UCSD-AML1 (cell line): Measurements from ENCODE around the gene C19orf53.
"Not testable (repeated sequence)": the region's sequence is repeated elsewhere in the genome, so short reads cannot be mapped to it uniquely, and the experiment has no call there.

Experiments
- DNase-seq: peaks from one replicate; lab custom pipeline; 2025; ENCODE audit not compliant: unreplicated experiment; lab: John Stamatoyannopoulos, UW

C19orf53 gene

GRCh38 chr19:13774217-13775191 is at the start of gene C19orf53:
Gene C19orf53, plus strand, starts transcription at chr19:13774456. Its CDS starts 22 bp downstream, at chr19:13774478.
- DNase-seq: peak; percentile 88

DNA sequence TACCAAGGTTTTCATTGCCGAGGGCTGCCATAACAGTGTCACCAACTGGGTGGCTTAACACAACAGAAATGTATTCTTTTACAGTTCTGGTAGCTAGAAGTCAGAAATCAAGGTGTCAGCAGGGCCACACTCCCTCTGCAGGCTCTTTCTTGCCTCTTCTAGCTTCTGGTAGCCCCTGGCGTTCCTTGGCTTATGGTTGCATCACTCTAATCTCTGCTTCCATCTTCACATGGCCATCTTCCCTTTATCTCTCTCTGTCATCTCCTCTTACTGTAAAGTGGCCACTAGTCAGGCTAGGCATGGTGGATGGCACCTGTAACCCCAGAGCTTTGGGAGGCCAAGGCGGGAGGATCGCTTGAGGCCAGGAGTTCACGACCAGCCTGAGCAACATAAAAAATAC is 47.9 kb upstream of the C19orf53 start:
- DNase-seq: no peak

GRCh38 chr19:13727798-13728197 is 46.5 kb upstream of the C19orf53 start:
- no peak for DNase-seq

- no peak for DNase-seq
Observed at GRCh38 chr19:13729859-13730258, 44.4 kb upstream of the C19orf53 start.

- DNase-seq: peak; percentile 97
Observed at GRCh38 chr19:13731147-13731964, 42.9 kb upstream of the C19orf53 start.

DNA sequence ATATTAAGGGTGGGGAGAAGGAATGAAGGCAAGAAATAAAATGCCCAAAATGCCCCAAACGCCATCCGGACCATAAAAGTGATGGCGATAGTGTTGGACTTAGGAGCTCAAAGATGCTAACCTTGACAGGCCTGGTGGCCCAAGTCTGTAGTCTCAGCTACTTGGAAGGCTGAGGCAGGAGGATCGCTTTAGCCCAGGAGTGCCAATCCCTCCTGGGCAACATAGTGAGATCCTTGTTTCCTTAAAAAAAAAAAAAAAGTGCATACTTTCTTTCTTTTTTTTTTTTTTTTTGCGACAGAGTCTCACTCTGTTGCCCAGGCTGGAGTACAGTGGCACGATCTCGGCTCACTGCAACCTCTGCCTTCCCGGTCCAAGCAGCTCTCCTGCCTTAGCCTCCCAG is 41.9 kb upstream of the C19orf53 start:
- DNase-seq: no peak

DNA sequence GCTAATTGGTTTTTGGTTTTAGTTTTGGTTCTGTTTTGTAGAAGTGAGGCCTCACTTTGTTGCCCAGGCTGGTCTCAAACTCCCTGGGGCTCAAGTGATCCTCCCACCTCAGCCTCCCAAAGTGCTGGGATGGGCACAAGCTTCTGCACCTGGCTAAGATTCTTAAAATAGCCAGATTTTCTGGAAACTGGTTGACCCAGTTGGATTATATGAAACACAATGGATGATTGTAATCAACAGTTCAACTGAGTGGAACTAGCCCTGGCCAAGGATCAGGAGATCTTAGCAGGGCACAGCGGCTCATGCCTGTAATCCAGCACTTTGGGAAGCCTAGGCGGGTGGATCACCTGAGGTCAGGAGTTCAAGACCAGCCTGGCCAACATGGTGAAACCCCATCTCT is 39.5 kb upstream of the C19orf53 start:
- no peak for DNase-seq

- DNase-seq: no peak
Observed at GRCh38 chr19:13738073-13738472, 36.2 kb upstream of the C19orf53 start.

- no peak for DNase-seq
Observed at GRCh38 chr19:13741893-13742292, 32.4 kb upstream of the C19orf53 start.

GRCh38 chr19:13742756-13743155 is 31.5 kb upstream of the C19orf53 start:
- DNase-seq: no peak

DNA sequence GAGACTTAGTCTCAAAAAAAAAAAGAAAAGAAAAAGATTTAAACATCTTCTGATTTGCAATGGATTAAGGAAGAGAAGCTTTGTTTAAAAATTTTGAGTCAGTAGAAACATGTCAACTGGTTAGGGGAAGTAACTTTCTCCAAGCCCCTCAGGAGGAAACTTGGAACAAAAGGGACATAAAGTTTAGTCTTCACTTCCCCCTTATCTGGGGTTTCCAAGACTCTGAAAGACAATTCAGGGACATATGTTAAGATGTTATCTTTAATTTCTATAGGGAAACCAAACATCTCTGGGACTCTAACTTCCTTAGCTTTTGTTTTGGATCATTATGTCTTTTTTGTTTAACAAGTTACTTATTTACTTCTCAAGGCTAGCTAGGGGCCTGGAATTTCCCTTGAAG is 30.1 kb upstream of the C19orf53 start:
- no peak for DNase-seq

GRCh38 chr19:13747098-13747453 is 27.2 kb upstream of the C19orf53 start:
- no peak for DNase-seq

- DNase-seq: peak; percentile 23
Observed at GRCh38 chr19:13748169-13748828, 26.0 kb upstream of the C19orf53 start.

GRCh38 chr19:13751436-13751835 is 22.8 kb upstream of the C19orf53 start:
- no peak for DNase-seq

DNA sequence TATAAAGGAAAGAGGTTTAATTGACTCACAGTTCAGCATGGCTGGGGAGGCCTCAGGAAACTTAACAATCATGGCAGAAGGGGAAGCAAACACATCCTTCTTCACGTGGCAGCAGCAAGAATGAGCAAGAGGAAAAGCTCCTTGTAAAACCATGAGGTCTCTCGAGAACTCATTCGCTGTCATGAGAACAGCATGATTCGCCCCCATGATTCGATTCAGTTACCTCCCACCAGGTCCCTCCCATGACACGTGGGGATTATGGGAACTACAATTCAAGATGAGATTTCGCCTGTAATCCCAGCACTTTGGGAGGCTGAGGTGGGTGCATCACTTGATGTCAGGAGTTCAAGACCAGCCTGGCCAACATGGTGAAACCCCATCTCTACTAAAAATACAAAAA is 20.6 kb upstream of the C19orf53 start:
- not testable (repeated sequence) for DNase-seq

DNA sequence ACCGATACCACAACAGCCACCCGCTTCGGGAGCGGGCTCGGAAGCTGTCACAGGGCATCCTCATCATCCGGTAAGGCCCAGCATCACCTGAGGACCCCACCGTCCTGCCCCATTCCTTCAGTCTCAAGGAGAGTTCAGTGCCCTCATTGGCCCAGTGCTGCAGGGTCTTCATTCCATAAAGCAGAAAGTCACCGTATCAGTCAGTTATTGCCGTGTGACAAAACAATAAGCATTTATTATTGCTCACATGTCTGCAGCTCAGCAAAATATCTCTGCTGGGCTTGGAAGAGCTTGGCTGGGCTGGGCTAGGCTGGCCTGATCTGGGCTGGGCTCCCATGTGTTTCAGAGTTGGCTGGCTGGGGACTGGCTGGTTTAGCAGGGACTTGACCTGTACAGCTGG is 18.0 kb upstream of the C19orf53 start:
- DNase-seq: no peak

- DNase-seq: no peak
Observed at GRCh38 chr19:13757805-13758772, 16.2 kb upstream of the C19orf53 start.

GRCh38 chr19:13758795-13759194 is 15.5 kb upstream of the C19orf53 start:
- no peak for DNase-seq

GRCh38 chr19:13761423-13761822 is 12.8 kb upstream of the C19orf53 start:
- DNase-seq: no peak

DNA sequence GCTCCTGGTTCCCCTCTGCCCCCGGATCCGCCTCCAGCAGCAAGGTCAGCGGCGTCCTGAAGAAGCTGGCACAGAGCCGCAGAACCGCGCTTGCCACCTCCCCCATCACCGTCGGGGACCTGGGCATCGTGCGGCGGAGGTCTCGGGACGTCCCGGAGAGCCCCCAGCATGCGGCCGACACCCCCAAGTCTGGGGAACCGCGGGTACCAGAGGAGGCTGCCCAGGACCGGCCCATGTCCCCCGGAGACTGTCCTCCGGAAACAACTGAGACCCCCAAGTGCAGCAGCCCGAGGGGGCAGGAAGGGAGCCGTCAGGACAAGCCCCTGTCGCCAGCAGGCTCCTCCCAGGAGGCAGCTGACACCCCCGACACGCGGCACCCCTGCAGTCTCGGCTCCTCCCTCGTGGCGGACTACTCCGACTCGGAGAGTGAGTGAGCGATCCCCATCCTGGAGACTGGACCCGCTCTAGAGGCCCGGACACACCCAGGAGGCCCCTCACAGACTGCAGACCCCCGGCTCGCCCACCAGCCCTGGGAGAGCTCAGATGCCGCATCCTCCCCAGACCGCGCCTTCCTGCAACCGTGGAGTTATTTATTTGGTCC is 11.5 kb upstream of the C19orf53 start:
- no peak for DNase-seq
